Mammary epithelial cell (primary cell): ENCODE results near the gene SNTG2.

Experiments used
- EZH2 ChIP-seq: IDR thresholded peaks from 2 replicates; pipeline ENCODE4 v1.6.1; 2012; ENCODE audit warnings: low read length, inconsistent platforms, borderline replicate concordance
- TF ChIP-seq, protein P1 (sequence below), 2 donors: IDR thresholded peaks in 1 of 2; conservative IDR thresholded peaks in 1 of 2; 2 replicates each; pipeline ENCODE4 v1.5.1; 2011 to 2012; ENCODE audit warnings: inconsistent platforms in 2 of 2, low read length in 2 of 2, mild to moderate bottlenecking in 2 of 2, control low read depth in 1 of 2, low read depth in 1 of 2; ENCODE audit not compliant: insufficient read depth in 1 of 2; ENCODE audit errors: extremely low read depth in 1 of 2

DNA sequence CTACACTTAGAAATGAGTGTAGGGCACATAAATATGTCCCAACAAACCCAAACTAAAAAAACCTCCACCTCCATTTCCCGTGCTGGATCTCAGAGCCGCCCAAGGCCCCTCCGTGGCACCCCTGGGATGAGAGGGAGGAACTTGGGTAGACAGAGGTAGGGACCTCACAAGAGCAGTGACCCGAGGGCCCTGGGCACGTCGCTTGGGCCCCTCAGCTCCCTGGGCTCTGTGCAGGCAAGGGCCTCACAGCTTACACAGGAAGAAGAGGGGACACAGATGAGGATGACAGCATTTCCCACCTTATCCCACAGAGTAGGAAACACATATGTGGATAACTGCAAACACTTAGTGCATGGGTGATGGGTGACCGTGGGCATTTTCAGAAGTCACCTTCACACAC, 368.7 kb downstream of the SNTG2 start:
- TF ChIP-seq, protein P1, sequence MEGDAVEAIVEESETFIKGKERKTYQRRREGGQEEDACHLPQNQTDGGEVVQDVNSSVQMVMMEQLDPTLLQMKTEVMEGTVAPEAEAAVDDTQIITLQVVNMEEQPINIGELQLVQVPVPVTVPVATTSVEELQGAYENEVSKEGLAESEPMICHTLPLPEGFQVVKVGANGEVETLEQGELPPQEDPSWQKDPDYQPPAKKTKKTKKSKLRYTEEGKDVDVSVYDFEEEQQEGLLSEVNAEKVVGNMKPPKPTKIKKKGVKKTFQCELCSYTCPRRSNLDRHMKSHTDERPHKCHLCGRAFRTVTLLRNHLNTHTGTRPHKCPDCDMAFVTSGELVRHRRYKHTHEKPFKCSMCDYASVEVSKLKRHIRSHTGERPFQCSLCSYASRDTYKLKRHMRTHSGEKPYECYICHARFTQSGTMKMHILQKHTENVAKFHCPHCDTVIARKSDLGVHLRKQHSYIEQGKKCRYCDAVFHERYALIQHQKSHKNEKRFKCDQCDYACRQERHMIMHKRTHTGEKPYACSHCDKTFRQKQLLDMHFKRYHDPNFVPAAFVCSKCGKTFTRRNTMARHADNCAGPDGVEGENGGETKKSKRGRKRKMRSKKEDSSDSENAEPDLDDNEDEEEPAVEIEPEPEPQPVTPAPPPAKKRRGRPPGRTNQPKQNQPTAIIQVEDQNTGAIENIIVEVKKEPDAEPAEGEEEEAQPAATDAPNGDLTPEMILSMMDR (conservative IDR thresholded peaks at IDR 0.05 in 1 of 2, IDR thresholded peaks at IDR 0.05 in 1 of 2; ENCODE audit: extremely low read depth in 1 of 2, insufficient read depth in 1 of 2, low read depth in 1 of 2, low read length in 2 of 2), result no peak
- no peak for TF ChIP-seq EZH2
